SK-N-MC (cell line): ENCODE results near the gene RNFT1.
"Not testable (repeated sequence)": the region's sequence is repeated elsewhere in the genome, so short reads cannot be mapped to it uniquely, and the experiment has no call there.

Source experiments
- DNase-seq: peaks from one replicate; pipeline ENCODE4 v3.0.0-alpha.2; 2011; ENCODE audit warnings: low read depth, low spot score
- H3K27ac ChIP-seq: fragments of 200-600 bp; sonication (generic); 2 replicates; pipeline ENCODE4 v1.5.1; 2016; ENCODE audit warnings: mixed run types
- H3K36me3 ChIP-seq: fragments of 200-600 bp; sonication (generic); 2 replicates; pipeline ENCODE4 v1.6.1; 2017; ENCODE audit warnings: antibody characterized with exemption, low read length, mixed read lengths; ENCODE audit not compliant: insufficient read depth
- H3K4me3 ChIP-seq: fragments of 200-600 bp; sonication (generic); 2 replicates; pipeline ENCODE4 v1.5.1; 2016
- H3K9ac ChIP-seq: fragments of 200-600 bp; sonication (generic); 2 replicates; pipeline ENCODE4 v1.8.0; 2017; ENCODE audit warnings: mixed run types, mixed read lengths; ENCODE audit not compliant: insufficient read length
- H3K9me3 ChIP-seq: fragments of 200-600 bp; sonication (generic); 2 replicates; pipeline ENCODE4 v1.6.1; 2017; ENCODE audit warnings: low read depth, mild to moderate bottlenecking, antibody characterized with exemption, low read length, moderate library complexity, mixed read lengths
- EZH2 ChIP-seq: fragments of 200-600 bp; sonication (generic); IDR thresholded peaks from one replicate; pipeline ENCODE4 v1.6.1; 2017; ENCODE audit warnings: antibody characterized with exemption
- FOXP2 ChIP-seq: optimal IDR thresholded peaks from 2 replicates; pipeline ENCODE3; 2011; ENCODE audit warnings: mild to moderate bottlenecking, moderate library complexity; ENCODE audit not compliant: insufficient read depth; ENCODE audit errors: extremely low read length, control extremely low read depth
- POLR2AphosphoS5 ChIP-seq: IDR thresholded peaks from 2 replicates; pipeline ENCODE4 v1.6.1; 2012; ENCODE audit warnings: mild to moderate bottlenecking, low read depth, low read length, borderline replicate concordance

Gene RNFT1

GRCh38 chr17:59964482-59965328 lies at the start of gene RNFT1:
RNFT1 (minus strand) TSS chr17:59964740; CDS start chr17:59964663, 77 bp downstream.
- TF ChIP-seq POLR2AphosphoS5, result peak; percentile 82
- no peak for TF ChIP-seq FOXP2
- no peak for TF ChIP-seq EZH2
- peak within 1 kb of the TSS; percentile 91 for H3K9ac ChIP-seq
- peak within 1 kb of the TSS; percentile 70 for H3K27ac ChIP-seq
- DNase-seq, result no peak
- no peaks in the 10 kb centered on the region for H3K9me3 ChIP-seq
- H3K36me3 ChIP-seq, result peaks cover 7% of the 10 kb centered on the region; the same call in 1 of the 2 replicates
- H3K4me3 ChIP-seq, result peak within 1 kb of the TSS; percentile 86

- not testable (repeated sequence) for H3K4me3 ChIP-seq, H3K36me3 ChIP-seq, H3K9ac ChIP-seq, H3K9me3 ChIP-seq, H3K27ac ChIP-seq, DNase-seq
These were observed 44.8 kb upstream of the RNFT1 start for GRCh38 chr17:60009326-60009725.

- not testable (repeated sequence) for DNase-seq, H3K4me3 ChIP-seq, H3K27ac ChIP-seq, H3K9ac ChIP-seq, H3K9me3 ChIP-seq, H3K36me3 ChIP-seq
These were observed 43.8 kb upstream of the RNFT1 start for GRCh38 chr17:60008377-60008776.

GRCh38 chr17:60006160-60006559 lies 41.6 kb upstream of the RNFT1 start:
- DNase-seq, result no peak
- H3K9me3 ChIP-seq, result no peaks in the 10 kb centered on the region
- no peaks in the 10 kb centered on the region for H3K36me3 ChIP-seq
- no peak for TF ChIP-seq FOXP2
- TF ChIP-seq POLR2AphosphoS5, result no peak
- TF ChIP-seq EZH2, result no peak
- no peak overlapping the region for H3K9ac ChIP-seq
- H3K4me3 ChIP-seq, result no peak overlapping the region
- no peak overlapping the region for H3K27ac ChIP-seq

- not testable (repeated sequence) for DNase-seq, H3K27ac ChIP-seq, H3K9me3 ChIP-seq, H3K9ac ChIP-seq, H3K4me3 ChIP-seq, H3K36me3 ChIP-seq
These were observed 40.0 kb upstream of the RNFT1 start for GRCh38 chr17:60004561-60004960.

- not testable (repeated sequence) for H3K27ac ChIP-seq, H3K4me3 ChIP-seq, H3K9me3 ChIP-seq, H3K9ac ChIP-seq, H3K36me3 ChIP-seq, DNase-seq
These were observed 37.9 kb upstream of the RNFT1 start for GRCh38 chr17:60002405-60002804.

- H3K4me3 ChIP-seq, H3K9ac ChIP-seq, H3K36me3 ChIP-seq, H3K27ac ChIP-seq, H3K9me3 ChIP-seq, DNase-seq: not testable (repeated sequence)
These were observed 32.1 kb upstream of the RNFT1 start for GRCh38 chr17:59996608-59997007.

GRCh38 chr17:59975166-59975565 lies 10.6 kb upstream of the RNFT1 start:
- not testable (repeated sequence) for H3K9me3 ChIP-seq, DNase-seq

GRCh38 chr17:59973483-59973882 lies 8.9 kb upstream of the RNFT1 start:
- H3K9me3 ChIP-seq, H3K9ac ChIP-seq, DNase-seq, H3K36me3 ChIP-seq, H3K4me3 ChIP-seq, H3K27ac ChIP-seq: not testable (repeated sequence)

More at GRCh38 chr17:59975166-59975565, 10.6 kb upstream of the RNFT1 start:
- H3K9ac ChIP-seq, H3K4me3 ChIP-seq, H3K36me3 ChIP-seq, H3K27ac ChIP-seq: not testable (repeated sequence)

GRCh38 chr17:59972778-59973177 lies 8.2 kb upstream of the RNFT1 start:
- TF ChIP-seq POLR2AphosphoS5 (no peak), FOXP2 (no peak), EZH2 (no peak)
- DNase-seq, result no peak
- H3K36me3 ChIP-seq, result no peaks in the 10 kb centered on the region
- no peak overlapping the region for H3K9ac ChIP-seq
- H3K27ac ChIP-seq, result no peak overlapping the region
- H3K4me3 ChIP-seq, result no peak overlapping the region
- H3K9me3 ChIP-seq, result no peaks in the 10 kb centered on the region

- H3K9ac ChIP-seq, H3K36me3 ChIP-seq, DNase-seq, H3K9me3 ChIP-seq, H3K4me3 ChIP-seq, H3K27ac ChIP-seq: not testable (repeated sequence)
These were observed 7.2 kb upstream of the RNFT1 start for GRCh38 chr17:59971771-59972170.
